Jurkat, Clone E6-1 (cell line): ENCODE results near the gene CDH3.

Experiments used
- DNase-seq: peaks from one replicate; pipeline ENCODE4 v3.0.0-alpha.2; 2011; ENCODE audit warnings: low read depth, low spot score
- H3K4me3 ChIP-seq: 2 replicates; pipeline ENCODE4 v1.5.1; 2011; ENCODE audit warnings: mild to moderate bottlenecking, low read length, control low read depth, moderate library complexity

Gene CDH3

DNA sequence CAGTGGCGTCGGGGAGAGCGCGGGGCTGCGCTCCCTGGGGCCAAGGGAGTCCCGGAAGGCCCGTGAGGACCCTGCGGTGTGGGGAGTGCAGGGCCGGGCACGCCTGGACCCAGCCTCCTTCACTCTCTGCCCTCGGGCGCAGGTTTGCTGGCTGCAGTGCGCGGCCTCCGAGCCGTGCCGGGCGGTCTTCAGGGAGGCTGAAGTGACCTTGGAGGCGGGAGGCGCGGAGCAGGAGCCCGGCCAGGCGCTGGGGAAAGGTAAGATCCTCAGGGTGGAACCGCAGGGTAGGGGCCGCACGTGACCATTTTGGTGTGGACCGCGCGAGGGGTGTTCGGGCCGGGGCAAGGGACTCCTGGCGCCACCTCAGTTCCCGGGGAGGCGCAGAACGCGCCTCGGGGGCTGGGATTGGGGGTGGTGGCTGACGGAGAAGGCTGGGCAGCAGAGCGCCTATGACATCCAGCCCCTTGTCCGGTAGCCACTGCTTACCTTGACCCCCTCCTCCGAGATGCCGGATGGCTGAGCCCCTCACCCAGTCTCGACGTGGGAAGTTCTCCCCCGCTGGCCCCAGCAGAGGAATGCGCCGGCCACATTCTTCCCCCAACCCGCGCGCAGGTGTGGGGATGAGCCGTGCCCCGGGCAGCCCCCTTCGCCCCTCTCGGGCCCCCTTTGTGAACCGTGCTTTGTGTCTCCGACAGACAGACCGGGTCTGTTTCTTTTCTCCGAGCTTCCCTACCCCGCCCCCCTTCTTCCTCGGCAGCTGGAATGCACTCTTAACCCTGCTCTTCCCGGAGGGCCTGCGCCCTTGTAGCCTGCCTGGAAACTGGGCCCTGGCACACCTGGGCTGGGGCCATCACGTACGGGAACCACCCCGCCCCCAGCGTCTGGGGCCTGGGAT lies 631 bp downstream of the CDH3 start:
- DNase-seq: no peak
- no peak overlapping the region for H3K4me3 ChIP-seq

DNA sequence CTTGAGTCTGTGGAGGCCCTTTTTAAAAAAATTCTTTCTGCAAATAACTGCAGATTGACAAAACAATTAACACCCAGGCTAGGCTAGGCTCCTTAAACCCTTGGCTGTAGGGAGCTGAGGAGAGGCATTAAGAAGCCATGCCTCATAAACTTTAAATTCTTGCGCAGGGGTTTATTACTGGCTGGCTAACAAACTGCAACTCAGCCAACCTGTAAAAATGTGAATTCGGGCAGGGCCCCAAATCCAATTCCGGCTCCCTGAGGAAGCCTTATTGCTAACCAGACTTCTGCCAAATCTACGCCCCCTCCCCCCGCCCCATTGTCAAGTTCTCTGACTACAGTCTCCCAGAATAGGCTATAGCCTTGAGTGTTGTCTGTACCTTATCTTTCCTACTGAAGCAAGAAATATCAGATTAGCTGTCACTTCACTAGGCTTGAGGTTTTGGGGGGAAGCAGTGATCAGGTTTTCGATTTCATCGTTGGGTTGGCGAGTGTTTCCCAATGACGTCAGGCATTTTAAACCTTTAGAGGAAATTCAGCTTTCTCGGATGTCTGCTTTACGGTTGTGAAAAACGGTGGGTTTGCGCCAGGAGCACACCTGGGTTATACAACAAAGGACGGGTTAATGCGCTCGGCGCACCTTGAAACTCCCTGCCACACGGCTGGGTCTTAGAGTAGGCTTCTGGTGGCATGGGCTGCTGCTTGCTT lies 2.0 kb downstream of the CDH3 start:
- DNase-seq: peak; percentile 39
- H3K4me3 ChIP-seq: no peak overlapping the region

DNA sequence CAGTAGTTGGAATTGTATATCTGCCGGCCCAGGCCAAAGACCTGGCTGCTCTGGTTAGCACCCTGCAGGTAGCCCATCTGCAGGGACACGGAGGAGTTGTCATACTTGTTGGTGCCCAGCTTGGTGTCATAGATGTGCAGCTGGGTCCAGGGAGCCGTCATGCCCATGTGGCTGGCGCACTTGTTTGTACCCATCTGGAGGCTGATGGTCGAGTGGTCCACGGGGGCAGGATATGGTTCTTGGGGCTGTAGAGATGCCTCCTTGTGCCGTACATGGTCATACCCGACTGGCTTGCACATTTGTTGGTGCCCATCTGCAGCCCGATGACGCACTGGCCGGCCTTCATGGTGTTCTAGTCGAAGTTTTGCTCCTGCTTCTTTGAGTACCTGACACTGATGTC lies 6.0 kb downstream of the CDH3 start:
- no peak for DNase-seq
- no peak overlapping the region for H3K4me3 ChIP-seq

DNA sequence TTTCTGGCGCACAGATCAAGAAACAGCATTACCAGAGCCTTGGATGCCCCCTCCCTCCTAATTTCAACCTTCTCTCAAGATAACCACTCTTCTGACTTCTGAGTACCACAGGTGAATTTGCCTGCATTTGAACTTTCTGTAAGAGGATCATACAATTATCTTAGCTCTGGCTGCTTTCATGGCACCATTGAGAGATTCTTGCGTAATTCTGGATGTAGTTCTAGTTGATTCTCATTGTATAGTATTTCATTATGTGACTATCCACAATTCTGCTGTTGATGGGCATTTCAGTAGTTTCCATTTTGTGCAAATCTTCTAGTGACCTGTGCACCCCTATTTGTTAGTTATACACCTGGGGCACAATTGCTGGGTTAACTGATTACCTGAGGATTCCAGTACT lies 7.5 kb downstream of the CDH3 start:
- DNase-seq: no peak
- no peak overlapping the region for H3K4me3 ChIP-seq

DNA sequence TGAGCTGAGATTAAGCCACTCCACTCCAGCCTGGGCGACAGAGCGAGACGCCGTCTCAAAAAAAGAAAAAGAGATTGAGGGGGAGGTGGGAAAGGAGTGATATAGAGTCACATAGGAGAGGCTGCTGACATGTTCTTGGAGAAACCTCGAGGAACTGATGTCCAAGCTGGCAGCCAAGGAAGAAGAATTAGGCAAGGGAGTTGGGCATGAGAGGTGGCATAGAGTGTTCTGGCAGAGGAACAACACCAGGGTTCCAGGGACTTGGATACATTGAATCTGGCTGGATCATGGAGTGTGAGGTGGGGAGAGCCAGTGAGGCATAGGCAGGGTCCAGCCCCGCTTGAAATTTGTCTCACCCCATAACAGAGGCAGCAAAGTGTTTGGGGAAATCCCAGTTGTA lies 10.7 kb downstream of the CDH3 start:
- no peak for DNase-seq
- no peak overlapping the region for H3K4me3 ChIP-seq

DNA sequence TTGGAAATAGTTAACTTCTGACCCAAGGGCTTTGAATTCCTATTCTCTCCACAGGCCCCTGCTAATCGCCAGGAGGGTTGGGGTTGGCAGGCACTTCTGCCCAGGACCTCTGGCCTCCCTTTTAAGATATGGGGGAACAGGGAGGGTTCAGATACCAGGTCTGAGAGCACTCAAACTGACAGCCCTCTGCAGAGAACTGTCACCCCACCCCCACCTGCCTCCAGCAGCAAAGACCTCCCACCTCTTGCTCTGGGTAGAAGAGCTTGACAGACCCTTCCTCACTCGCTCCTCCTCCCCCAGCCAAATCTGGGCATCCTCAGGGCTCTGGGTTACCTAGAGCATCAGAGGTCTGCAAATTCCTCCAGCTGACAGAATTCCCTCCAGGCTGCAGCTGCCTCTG lies 11.6 kb downstream of the CDH3 start:
- no peak overlapping the region for H3K4me3 ChIP-seq
- no peak for DNase-seq

DNA sequence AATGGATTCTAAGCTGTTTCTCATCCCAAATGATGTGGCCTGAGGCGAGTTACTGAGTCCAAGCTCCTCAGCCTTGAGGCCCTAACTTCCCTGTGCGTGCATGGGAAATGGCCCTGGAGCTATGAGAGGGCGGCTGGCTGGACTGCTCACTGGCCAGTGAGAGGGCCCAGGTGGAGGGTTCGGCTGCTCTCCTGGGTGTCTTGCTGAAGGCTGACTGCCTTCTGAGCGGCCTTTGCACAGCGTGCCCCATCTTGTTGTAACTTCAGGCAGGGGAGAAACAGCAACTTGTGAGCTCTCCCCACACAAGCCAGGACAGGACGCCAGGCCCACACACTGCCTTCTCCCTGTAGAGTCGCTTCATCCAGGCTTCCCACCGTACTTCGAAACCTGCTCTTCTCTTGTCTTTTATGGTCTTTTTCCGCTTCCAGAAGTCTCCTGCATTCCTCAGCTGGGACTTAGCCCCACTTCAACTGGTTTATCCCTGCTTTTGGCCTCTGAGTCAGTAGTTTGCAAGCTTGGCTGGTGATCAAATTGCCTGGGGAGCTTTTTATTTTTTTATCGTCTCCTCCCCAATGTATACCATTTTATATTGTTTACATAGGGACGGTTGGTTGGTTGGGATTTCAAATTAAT lies 13.3 kb downstream of the CDH3 start:
- DNase-seq: no peak

DNA sequence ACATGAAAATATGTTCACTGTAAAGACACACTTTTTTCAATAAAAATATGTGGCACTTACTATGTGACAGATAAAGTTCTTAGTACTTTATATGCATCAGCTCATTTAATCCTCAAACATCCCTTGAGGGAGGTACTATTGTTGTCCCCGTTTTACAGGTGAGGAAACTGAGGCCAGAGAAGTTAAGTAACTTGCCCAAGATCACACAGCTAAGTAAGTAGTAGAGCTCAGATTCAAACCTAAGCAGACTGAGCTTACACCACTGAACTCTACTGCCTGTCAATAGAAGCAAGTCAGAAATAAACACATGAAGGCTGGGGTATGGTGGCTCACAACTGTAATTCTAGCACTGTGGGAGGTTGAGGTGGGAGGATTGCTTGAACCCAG lies 13.9 kb downstream of the CDH3 start:
- no peak for DNase-seq
- no peak overlapping the region for H3K4me3 ChIP-seq

More for the DNA sequence above, 13.3 kb downstream of the CDH3 start:
- no peak overlapping the region for H3K4me3 ChIP-seq

DNA sequence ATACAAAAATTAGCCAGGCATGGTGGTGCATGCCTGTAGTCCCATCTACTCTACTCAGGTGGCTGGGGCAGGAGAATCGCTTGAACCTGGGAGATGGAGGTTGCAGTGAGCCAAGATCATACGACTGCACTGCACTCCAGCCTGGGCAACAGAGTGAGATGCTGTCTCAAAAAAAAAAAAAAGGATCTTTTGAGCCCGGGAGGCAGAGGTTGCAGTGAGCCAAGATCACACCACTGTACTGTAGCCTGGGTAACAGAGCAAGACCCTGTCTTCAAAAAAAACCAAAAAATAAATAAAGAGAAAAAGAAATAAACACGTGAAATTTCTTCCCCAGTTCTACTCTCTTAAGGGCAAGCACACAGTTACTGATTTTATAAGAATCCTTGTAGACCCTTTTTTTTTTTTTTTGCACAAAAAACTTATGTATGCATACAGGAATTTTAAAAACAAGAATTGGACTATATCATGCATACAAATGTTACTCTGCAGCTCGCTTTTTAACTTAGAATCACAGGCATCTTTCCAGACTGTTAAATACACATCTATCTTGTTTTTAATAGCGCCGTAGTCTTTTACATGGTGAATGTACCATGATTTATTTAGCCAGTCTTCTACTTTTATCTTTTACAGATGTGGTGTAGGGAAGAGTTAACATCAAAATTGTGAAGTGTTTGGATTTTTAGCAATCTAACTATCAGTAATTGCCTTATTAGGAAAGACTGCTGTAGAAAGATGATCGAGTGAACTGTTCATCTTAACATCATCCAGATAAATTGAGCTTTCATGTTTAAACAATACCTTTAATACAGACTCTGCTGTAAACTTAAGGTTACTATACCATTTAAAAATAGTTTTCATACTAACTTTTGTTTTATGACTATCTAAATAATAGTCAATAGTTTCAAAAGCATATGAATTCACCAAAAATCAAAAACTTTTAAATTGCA lies 14.6 kb downstream of the CDH3 start:
- H3K4me3 ChIP-seq: no peak overlapping the region

DNA sequence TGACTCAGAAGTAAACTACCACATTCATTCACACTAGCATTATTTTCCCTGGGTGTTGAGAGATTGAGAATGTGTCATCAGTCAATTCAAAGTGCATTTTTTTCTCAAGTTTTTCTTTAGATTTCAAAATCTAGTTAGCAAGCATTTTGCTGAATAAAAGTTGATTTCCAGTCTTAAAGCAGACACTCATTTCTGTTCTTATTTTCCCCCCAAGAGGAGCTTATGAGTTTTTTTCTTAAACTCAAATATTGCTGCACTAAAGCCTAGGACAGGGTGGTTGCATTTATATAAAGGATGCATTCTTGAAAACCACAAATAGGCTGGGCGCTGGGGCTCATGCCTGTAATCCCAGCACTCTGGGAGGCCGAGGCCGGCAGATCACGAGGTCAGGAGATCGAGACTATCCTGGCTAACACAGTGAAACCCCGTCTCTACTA lies 15.3 kb downstream of the CDH3 start:
- no peak overlapping the region for H3K4me3 ChIP-seq
- DNase-seq: no peak

More for the DNA sequence above, 14.6 kb downstream of the CDH3 start:
- no peak for DNase-seq

DNA sequence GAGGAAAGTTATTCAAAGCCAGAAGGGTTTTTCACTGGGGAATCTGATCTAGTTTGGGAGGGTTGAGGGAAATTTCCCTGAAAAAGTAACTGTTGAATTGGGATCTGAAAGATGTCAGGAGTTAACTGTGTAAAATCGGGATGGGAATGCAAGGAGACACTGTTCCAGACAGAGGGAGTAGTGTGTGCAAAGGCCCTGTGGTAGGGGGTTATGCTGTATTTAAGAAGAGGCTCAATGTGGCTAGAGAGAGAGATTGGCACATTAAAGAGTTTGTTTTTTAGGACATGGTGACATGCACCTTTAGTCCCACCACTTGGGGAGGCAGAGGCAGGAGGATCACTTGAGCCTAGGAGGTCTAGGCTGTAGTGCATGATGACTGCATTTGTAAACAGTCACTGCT lies 16.9 kb downstream of the CDH3 start:
- DNase-seq: no peak
- no peak overlapping the region for H3K4me3 ChIP-seq

DNA sequence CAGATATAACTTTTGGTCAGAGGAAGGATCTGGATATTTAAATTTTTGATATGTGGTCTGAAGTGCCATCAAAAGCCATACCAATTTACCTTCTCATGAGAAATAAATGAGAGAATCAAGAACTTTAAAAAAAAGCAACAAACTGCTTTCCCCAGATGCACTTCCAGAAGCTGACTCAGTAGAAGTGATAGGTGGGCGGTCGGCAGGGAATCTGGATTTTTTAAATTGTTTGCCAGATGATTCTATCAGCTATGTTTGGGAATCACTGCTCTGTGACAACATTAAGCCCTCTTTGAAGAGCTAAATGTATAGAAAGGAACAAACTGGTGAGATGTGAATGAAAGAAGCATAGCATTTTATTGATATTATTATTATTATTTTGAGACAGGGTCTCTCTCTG lies 19.2 kb downstream of the CDH3 start:
- no peak for DNase-seq
- no peak overlapping the region for H3K4me3 ChIP-seq

DNA sequence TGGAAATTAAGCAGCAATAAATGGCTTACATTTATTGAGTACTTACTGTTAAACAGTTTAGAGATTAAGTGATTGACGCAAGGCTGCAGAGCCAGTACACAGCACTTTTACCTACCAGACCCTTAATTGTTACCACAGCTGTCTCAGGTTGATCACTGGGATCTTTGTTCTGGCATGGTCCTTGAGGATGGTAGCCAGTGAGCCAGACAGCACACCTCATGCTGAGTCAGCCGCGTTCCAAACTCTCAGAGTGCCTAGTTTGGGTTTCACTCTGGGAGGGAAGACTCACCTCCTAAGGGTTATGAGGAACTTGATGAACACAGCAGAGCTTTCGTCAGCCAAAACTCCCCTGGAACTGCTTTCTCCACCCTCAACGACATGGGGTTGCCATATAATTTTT lies 20.4 kb downstream of the CDH3 start:
- DNase-seq: no peak
- no peak overlapping the region for H3K4me3 ChIP-seq

DNA sequence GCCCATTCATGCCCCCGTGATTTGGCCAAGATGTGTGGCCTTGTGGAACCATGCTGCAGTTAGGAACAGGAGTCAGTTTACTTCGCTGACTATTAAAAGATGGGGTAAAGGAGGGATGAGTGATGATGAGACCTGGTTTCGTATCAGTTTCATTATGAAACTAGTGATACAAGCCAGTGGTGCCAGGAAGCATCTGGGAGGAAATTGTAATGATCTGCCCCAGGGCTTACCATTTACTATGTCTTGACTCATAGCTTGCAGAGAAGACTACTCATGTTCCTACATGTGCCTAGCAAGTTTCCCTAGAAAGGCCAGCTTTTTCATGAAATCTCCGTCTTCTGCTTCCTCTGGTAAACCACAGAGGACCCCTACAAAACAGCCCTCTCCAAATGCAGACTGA lies 23.2 kb downstream of the CDH3 start:
- H3K4me3 ChIP-seq: no peak overlapping the region
- DNase-seq: no peak

DNA sequence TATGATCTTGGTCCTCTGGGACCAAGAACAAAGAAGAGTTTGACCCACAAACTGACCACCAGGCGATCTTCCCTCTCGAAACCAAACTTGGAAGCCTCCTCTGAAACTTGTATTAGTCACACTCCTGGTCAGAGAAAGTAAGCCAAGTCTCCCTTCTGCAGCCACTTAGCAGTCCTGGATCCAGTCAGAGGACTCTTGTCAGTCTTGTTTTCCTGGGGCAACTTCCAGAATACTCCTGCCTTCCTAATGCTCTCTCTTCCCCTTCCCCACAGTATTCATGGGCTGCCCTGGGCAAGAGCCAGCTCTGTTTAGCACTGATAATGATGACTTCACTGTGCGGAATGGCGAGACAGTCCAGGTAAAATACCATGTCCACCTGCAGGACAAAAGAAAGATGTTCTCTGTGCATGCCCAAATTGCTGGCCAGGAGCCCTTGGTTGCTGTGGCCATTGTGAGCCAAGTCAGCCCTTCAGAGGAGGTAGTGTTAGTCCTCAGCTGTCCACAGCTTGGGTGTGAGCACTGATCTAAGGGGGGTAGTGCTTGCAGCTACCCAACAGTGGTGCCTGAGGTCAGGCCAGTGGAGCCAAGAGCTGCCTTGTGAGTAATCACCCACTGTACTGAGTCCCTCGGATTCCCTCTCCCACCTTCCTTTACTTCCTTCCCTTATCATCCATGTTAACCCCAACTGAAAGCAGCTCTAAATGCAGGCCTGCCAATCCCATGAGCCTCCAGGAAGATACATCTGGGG lies 31.2 kb downstream of the CDH3 start:
- H3K4me3 ChIP-seq: no peak overlapping the region
- no peak for DNase-seq

DNA sequence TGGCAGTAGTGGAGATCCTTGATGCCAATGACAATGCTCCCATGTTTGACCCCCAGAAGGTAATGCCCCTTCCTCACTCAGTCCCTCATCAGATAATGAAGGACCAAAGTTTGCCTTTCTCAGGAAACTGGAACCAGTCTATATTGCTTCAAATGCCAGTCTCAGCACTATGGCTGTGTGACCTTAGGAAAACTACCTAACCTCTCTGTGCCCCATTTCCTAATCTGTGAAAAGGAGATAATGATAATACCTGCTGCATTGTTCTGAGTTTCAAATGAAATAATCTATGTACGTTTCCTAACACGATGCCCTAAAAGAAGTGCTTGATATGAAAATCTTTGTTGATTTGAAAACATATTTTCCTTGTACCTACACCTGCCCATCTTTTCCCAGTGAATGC lies 35.9 kb downstream of the CDH3 start:
- no peak for DNase-seq
- H3K4me3 ChIP-seq: no peak overlapping the region

DNA sequence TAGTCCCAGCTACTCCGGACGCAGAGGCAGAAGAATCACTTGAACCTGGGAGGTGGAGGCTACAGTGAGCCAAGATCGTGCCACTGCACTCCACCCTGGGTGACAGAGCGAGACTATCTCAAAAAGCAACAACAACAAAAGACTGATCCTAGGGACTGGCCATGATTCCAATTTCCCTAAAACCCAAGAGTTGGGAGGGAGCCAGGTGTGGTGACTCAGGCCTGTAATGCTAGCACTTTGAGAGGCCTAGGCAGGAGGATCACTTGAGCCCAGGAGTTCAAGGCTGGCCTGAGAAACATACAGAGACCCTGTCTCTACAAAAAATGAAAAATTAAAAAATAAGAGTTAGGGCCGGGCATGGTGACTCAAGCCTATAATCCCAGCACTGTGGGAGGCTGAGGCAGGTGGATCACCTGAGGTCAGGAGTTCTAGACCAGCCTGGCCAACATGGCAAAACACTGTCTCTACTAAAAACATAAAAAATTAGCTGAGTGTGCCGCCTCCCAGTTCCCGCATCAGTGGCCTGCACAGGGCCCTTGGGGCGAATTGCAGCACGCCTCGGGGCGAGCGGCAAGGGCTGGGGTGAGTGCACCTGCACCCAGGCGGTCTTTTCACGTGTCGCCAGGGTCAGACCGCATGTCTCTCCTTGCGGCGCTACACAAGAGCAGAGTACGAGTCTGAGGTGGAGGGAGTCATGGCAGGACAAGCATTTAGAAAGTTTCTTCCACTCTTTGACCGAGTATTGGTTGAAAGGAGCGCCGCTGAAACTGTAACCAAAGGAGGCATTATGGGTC lies 40.8 kb downstream of the CDH3 start:
- no peak for DNase-seq
- no peak overlapping the region for H3K4me3 ChIP-seq

DNA sequence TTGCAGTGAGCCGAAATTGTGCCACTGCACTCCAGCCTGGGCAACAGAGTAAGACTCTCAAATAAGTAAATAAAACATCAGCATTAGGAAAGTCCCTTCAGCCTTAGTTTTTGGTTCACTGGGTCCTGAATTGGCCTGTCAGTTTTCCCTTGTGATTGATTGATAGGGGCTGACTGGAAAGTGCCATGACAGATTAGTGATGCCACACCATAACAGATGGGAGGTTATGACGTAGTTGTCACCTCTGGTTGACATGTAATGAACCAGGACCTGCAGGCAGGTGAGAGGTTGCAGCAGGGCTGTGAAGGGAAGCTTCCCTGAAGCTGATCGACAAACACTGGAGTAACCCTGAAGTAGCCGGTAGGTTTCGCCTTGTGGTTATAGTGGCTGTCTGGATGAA lies 41.8 kb downstream of the CDH3 start:
- DNase-seq: no peak
- H3K4me3 ChIP-seq: no peak overlapping the region
